ENCODE results near the gene PARP1. TPM values are rescaled to one million over a fixed set of nuclear protein-coding genes. Genes with fewer than 3 reads are reported as not detected.

PARP1 gene
- total RNA-seq, 1 experiment from 2014 or later: 213 TPM

GRCh38 chr1:226332947-226333346 is 74.9 kb downstream of the PARP1 start:
- H2AFZ ChIP-seq (ENCODE audit: low read depth, low read length, poor library complexity, severe bottlenecking): peak overlapping the region; percentile 99
- H3K9ac ChIP-seq (ENCODE audit: low read length): peak overlapping the region; percentile 16; the same call in 1 of the 2 replicates
- peaks cover 3 to 7% of the 10 kb centered on the region in 2 experiments; a peak in 3 of 4 replicates for H3K4me1 ChIP-seq (ENCODE audit: control insufficient read depth in 1 of 2, insufficient read depth in 2 of 2, low read length in 2 of 2)
- H3K9me3 ChIP-seq (ENCODE audit: control insufficient read depth in 1 of 2, insufficient read depth in 1 of 2, low read depth in 1 of 2, low read length in 2 of 2): no peaks in the 10 kb centered on the region
- ChIA-PET CTCF (interaction anchor here (0.6 to 2.3 kb wide), 16 partner anchors 10 to 268 kb away, joined by 3 to 25 read pairs (median 3); partner anchors contain the start of genes LIN9 and PARP1), POLR2A (interaction anchor here (0.8 to 1.5 kb wide), 2 partner anchors 24 to 136 kb away, joined by 3 to 5 read pairs; partner anchors contain the start of gene LIN9), RAD21 (ENCODE audit: low non-redundant PET in 1 of 2, low total read pairs in 2 of 2, uncharacterized antibody in 2 of 2, unreplicated experiment in 2 of 2) (interaction anchor here (0.9 to 1.1 kb wide), 3 partner anchors 131 to 208 kb away, joined by 3 read pairs; no protein-coding TSS in a partner anchor)
- no peak for TF ChIP-seq TCF7L2 (IDR thresholded peaks at IDR 0.05; ENCODE audit: borderline replicate concordance, extremely low read depth, insufficient read depth, insufficient read length)
- no peak for TF ChIP-seq SIN3A (IDR thresholded peaks at IDR 0.05; ENCODE audit: low read depth)
- no peak for TF ChIP-seq RAD21 (IDR thresholded peaks at IDR 0.05; ENCODE audit: low read depth)
- no peak for TF ChIP-seq ZNF274 (IDR thresholded peaks at IDR 0.05; ENCODE audit: low read depth, low read length)
- TF ChIP-seq REST (IDR thresholded peaks at IDR 0.05; ENCODE audit: low read depth): no peak
- TF ChIP-seq CEBPB (IDR thresholded peaks at IDR 0.05; ENCODE audit: low read depth): no peak
- TF ChIP-seq EGR1 (IDR thresholded peaks at IDR 0.05; ENCODE audit: low read depth): no peak
- TF ChIP-seq MAX (IDR thresholded peaks at IDR 0.05): no peak
- TF ChIP-seq FOSL1 (IDR thresholded peaks at IDR 0.05; ENCODE audit: low read depth): no peak
- TF ChIP-seq SP1 (IDR thresholded peaks at IDR 0.05; ENCODE audit: low read depth): no peak
- no peak for TF ChIP-seq POLR2AphosphoS5 (IDR thresholded peaks at IDR 0.05; ENCODE audit: low read depth, low read length)
- TF ChIP-seq YY1 (IDR thresholded peaks at IDR 0.05; ENCODE audit: extremely low read depth, insufficient replicate concordance, low read depth, low read length): no peak
- no peak for TF ChIP-seq ELF1 (IDR thresholded peaks at IDR 0.05; ENCODE audit: borderline replicate concordance, low read depth)
- TF ChIP-seq CBX3 (IDR thresholded peaks at IDR 0.05; ENCODE audit: low read depth): no peak
- no peak for TF ChIP-seq SRF (IDR thresholded peaks at IDR 0.05; ENCODE audit: low read depth)
- TF ChIP-seq EZH2 (IDR thresholded peaks at IDR 0.05): no peak
- no peak for TF ChIP-seq POLR2A (IDR thresholded peaks at IDR 0.05; ENCODE audit: borderline replicate concordance, extremely low read depth, insufficient read depth, insufficient read length)
- BruUV-seq (replicated peaks): no TSS peak
- DNase-seq (ENCODE audit: low read depth, low spot score) (no peak), ATAC-seq (no peak; the same call in 1 of the 2 replicates)
- no peak overlapping the region for H3K27ac ChIP-seq (ENCODE audit: low read depth, low read length)
- no peaks in the 10 kb centered on the region for H3K36me3 ChIP-seq (ENCODE audit: control insufficient read depth in 1 of 2, insufficient read depth in 2 of 2, low read length in 2 of 2)
- peak overlapping the region; percentile 16 to 45; a peak in 3 of 4 replicates for H3K4me3 ChIP-seq (replicated peaks in 1 of 2; ENCODE audit: low read depth in 1 of 2, low read length in 2 of 2)
- H3K27me3 ChIP-seq (ENCODE audit: insufficient read depth, low read length): no peaks in the 10 kb centered on the region
- H3K4me2 ChIP-seq (ENCODE audit: low read length): peak overlapping the region; percentile 77
- H3K79me2 ChIP-seq (ENCODE audit: insufficient read depth, low read length): no peaks in the 10 kb centered on the region
- no peaks in the 10 kb centered on the region for H4K20me1 ChIP-seq (ENCODE audit: insufficient read depth)
- no peaks in the 10 kb centered on the region for H3K9me2 ChIP-seq (ENCODE audit: insufficient read depth)
- intact Hi-C loops (cut with micrococcal nuclease): loop anchor here (1.0 to 2.0 kb wide), 2 partner anchors 132 to 208 kb away; no protein-coding TSS in a partner anchor

All from HCT116 (cell line).